Measurements from ENCODE around the gene VTN.

DNA sequence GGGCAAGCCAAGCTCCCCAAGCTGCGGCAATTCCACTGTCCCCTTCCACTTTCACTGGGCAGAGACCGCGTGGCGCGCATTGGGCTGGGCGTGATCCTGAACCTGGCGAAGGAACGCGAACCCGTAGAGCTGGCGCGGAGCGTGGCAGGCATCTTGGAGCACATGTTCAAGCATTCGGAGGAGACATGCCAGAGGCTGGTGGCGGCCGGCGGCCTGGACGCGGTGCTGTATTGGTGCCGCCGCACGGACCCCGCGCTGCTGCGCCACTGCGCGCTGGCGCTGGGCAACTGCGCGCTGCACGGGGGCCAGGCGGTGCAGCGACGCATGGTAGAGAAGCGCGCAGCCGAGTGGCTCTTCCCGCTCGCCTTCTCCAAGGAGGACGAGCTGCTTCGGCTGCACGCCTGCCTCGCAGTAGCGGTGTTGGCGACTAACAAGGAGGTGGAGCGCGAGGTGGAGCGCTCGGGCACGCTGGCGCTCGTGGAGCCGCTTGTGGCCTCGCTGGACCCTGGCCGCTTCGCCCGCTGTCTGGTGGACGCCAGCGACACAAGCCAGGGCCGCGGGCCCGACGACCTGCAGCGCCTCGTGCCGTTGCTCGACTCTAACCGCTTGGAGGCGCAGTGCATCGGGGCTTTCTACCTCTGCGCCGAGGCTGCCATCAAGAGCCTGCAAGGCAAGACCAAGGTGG is 11.2 kb upstream of the VTN start:
- TF ChIP-seq, protein P1, sequence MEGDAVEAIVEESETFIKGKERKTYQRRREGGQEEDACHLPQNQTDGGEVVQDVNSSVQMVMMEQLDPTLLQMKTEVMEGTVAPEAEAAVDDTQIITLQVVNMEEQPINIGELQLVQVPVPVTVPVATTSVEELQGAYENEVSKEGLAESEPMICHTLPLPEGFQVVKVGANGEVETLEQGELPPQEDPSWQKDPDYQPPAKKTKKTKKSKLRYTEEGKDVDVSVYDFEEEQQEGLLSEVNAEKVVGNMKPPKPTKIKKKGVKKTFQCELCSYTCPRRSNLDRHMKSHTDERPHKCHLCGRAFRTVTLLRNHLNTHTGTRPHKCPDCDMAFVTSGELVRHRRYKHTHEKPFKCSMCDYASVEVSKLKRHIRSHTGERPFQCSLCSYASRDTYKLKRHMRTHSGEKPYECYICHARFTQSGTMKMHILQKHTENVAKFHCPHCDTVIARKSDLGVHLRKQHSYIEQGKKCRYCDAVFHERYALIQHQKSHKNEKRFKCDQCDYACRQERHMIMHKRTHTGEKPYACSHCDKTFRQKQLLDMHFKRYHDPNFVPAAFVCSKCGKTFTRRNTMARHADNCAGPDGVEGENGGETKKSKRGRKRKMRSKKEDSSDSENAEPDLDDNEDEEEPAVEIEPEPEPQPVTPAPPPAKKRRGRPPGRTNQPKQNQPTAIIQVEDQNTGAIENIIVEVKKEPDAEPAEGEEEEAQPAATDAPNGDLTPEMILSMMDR (IDR thresholded peaks at IDR 0.05) = no peak
- no peak for TF ChIP-seq EP300 (IDR thresholded peaks at IDR 0.05)
- no peak for TF ChIP-seq POLR2AphosphoS5 (IDR thresholded peaks at IDR 0.05)
